Measurements from ENCODE around the gene ZCCHC2.

The ZCCHC2 gene

GRCh38 chr18:62485684-62486083, 37.1 kb upstream of the ZCCHC2 start:
- no peaks in the 10 kb centered on the region for H3K36me3 ChIP-seq (ENCODE audit: control insufficient read depth, low read length)
- H3K27me3 ChIP-seq (ENCODE audit: control insufficient read depth, low read length), result peaks cover 20% of the 10 kb centered on the region
- H3K27ac ChIP-seq (ENCODE audit: low read depth, low read length), result no peak overlapping the region
- H3K79me2 ChIP-seq (ENCODE audit: control insufficient read depth, low read length), result no peaks in the 10 kb centered on the region
- H3K9me3 ChIP-seq (ENCODE audit: control insufficient read depth, insufficient read depth, low read length), result no peaks in the 10 kb centered on the region
- H4K20me1 ChIP-seq (ENCODE audit: control insufficient read depth, insufficient read depth, low read depth, low read length), result no peaks in the 10 kb centered on the region
- no peak overlapping the region for H3K4me3 ChIP-seq (ENCODE audit: low read length)
- no peaks in the 10 kb centered on the region for H3F3A ChIP-seq (ENCODE audit: control insufficient read depth, insufficient read depth)
- H3K9me2 ChIP-seq (replicated peaks; ENCODE audit: control insufficient read depth, low read length), result no peaks in the 10 kb centered on the region
- no peaks in the 10 kb centered on the region for H3K4me1 ChIP-seq (ENCODE audit: control insufficient read depth, low read length)
- TF ChIP-seq EZH2phosphoT487 (IDR thresholded peaks at IDR 0.05; ENCODE audit: borderline replicate concordance, low read length) (no peak), CTCF (IDR thresholded peaks at IDR 0.05; ENCODE audit: low read depth, low read length, poor library complexity, severe bottlenecking) (no peak)
- no peak overlapping the region for H3K4me2 ChIP-seq (ENCODE audit: low read length)

- Histone ChIP-seq H3K4me1 (ENCODE audit: control insufficient read depth, low read length) (no peaks in the 10 kb centered on the region), H3K9me3 (ENCODE audit: control insufficient read depth, insufficient read depth, low read length) (no peaks in the 10 kb centered on the region), H3K4me3 (ENCODE audit: low read length) (no peak overlapping the region), H3K79me2 (ENCODE audit: control insufficient read depth, low read length) (no peaks in the 10 kb centered on the region), H3K36me3 (ENCODE audit: control insufficient read depth, low read length) (no peaks in the 10 kb centered on the region), H3K9me2 (replicated peaks; ENCODE audit: control insufficient read depth, low read length) (no peaks in the 10 kb centered on the region), H3K27me3 (ENCODE audit: control insufficient read depth, low read length) (peaks cover 20% of the 10 kb centered on the region), H3K27ac (ENCODE audit: low read depth, low read length) (no peak overlapping the region), H3K4me2 (ENCODE audit: low read length) (no peak overlapping the region), H3F3A (ENCODE audit: control insufficient read depth, insufficient read depth) (no peaks in the 10 kb centered on the region), H4K20me1 (ENCODE audit: control insufficient read depth, insufficient read depth, low read depth, low read length) (no peaks in the 10 kb centered on the region)
- no peak for TF ChIP-seq CTCF (IDR thresholded peaks at IDR 0.05; ENCODE audit: low read depth, low read length, poor library complexity, severe bottlenecking)
- TF ChIP-seq EZH2phosphoT487 (IDR thresholded peaks at IDR 0.05; ENCODE audit: borderline replicate concordance, low read length), result no peak
Measured at GRCh38 chr18:62486290-62486964, 36.4 kb upstream of the ZCCHC2 start.

- Histone ChIP-seq H3K27me3 (ENCODE audit: control insufficient read depth, low read length) (peaks cover 20% of the 10 kb centered on the region), H3K4me2 (ENCODE audit: low read length) (no peak overlapping the region), H3K36me3 (ENCODE audit: control insufficient read depth, low read length) (no peaks in the 10 kb centered on the region), H3K4me1 (ENCODE audit: control insufficient read depth, low read length) (no peaks in the 10 kb centered on the region), H3F3A (ENCODE audit: control insufficient read depth, insufficient read depth) (no peaks in the 10 kb centered on the region), H3K79me2 (ENCODE audit: control insufficient read depth, low read length) (no peaks in the 10 kb centered on the region), H3K9me3 (ENCODE audit: control insufficient read depth, insufficient read depth, low read length) (no peaks in the 10 kb centered on the region), H4K20me1 (ENCODE audit: control insufficient read depth, insufficient read depth, low read depth, low read length) (no peaks in the 10 kb centered on the region), H3K27ac (ENCODE audit: low read depth, low read length) (no peak overlapping the region), H3K4me3 (ENCODE audit: low read length) (no peak overlapping the region), H3K9me2 (replicated peaks; ENCODE audit: control insufficient read depth, low read length) (no peaks in the 10 kb centered on the region)
- TF ChIP-seq CTCF (IDR thresholded peaks at IDR 0.05; ENCODE audit: low read depth, low read length, poor library complexity, severe bottlenecking), result no peak
- no peak for TF ChIP-seq EZH2phosphoT487 (IDR thresholded peaks at IDR 0.05; ENCODE audit: borderline replicate concordance, low read length)
Measured at GRCh38 chr18:62487161-62487560, 35.7 kb upstream of the ZCCHC2 start.
